NCI-H2107 treated with DMSO at 0.1 percent for 48 hours (cell line): ENCODE data around the gene FBXO15.

Experiments used
- DNase-seq: peaks from one replicate; lab custom pipeline; 2025; ENCODE audit not compliant: unreplicated experiment; lab: John Stamatoyannopoulos, UW

FBXO15 gene

DNA sequence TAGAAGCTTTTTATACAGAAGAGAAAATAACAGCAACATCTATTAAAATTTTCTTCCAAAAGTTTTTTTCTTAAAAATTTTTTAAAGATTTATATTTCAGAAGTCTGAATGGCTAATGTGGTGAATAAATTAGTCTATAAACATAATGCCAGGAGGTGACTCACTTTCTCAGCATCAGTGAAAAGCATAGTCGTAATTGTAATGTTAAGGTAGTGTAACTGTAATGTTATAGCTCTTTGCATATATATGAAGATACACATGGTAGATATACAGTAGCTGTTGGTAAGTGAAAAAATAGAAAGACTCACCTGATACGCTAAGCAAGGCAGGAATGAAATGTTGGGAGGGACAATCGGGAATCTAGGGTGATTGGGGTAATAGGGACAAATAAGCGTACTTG lies 6.2 kb upstream of the FBXO15 start:
- no peak for DNase-seq

DNA sequence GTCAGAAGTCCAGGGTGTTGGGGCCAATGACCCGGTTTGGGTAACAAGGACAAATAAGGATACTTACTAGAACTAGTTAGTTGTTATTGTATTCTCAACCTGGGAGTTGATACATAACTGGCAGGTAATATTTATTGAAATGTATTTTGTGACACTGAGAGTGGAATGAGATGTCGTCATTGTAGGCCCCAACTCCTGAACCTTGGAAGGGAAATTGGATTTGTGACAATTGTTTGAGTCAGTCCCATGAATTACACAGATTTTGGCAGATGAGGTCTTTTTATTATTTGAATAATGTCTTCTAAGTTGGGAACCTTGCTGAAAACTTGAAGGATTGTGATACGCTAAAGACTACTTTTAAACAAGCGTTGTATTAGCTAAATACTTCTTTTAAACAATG lies 5.7 kb upstream of the FBXO15 start:
- no peak for DNase-seq

DNA sequence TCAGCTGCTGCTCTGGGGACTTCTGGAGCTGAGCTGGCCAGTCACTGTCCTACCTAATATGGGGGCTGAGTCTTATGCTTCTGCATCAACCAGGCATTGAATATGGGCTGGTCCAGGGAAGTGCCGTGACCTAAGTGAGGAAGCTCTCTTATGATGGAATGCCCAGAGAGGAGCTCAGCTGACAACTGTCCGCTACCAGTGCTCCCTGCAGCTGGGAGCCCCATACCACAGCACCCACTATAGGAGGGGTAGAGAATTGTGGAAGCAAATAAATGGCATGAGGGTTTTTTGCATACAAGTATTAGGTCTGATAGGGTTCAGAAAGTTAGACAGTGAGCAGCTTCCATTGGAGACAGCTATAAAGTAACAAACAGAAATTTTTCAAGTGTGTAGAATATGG lies 5.2 kb upstream of the FBXO15 start:
- no peak for DNase-seq

DNA sequence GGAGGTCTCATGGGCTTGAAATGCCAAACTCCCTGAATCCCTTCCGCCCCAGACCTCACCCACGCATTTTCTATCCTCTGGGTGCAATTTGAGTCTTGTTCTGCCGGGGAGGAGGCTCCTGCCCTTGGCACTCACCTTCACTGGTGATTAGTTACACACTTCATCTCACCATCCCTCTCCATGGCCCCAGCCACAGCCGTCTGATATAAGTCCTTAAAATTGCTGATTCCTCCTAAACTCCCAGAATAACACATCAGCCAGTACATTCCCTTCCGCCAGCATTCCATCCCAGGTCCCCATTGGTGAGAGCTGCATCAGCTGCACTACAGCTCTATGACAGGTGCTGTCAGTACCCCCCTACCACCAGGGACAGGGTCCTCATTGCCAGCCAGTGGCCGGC lies 4.6 kb upstream of the FBXO15 start:
- no peak for DNase-seq

DNA sequence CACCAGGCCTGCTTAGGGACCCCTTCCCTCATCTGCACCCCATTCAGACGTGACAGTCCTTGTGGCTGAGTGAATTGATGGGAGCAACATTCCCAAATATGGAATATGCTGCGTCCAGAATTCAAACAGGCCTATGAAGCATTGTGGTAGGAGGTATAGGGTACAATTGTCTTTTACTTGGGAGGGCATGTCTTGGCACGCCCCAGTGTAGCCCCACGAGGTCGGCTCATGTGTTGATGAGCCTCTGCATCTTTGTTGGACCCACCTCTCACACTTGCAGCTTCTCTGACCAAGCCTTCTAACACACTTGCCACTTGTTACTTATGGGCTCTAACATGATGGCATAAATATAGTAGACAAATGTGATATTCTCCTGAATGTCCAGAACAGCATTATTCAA lies 2.2 kb upstream of the FBXO15 start:
- DNase-seq: no peak

GRCh38 chr18:74148543-74149070 lies 973 bp upstream of the FBXO15 start:
- no peak for DNase-seq

- DNase-seq: no peak
These were observed 199 bp downstream of the FBXO15 start for GRCh38 chr18:74147491-74147778.

- DNase-seq: no peak
These were observed 878 bp downstream of the FBXO15 start for GRCh38 chr18:74146756-74147155.

GRCh38 chr18:74142252-74142651 lies 5.4 kb downstream of the FBXO15 start:
- no peak for DNase-seq

- DNase-seq: peak; percentile 65
These were observed 6.0 kb downstream of the FBXO15 start for GRCh38 chr18:74141667-74142066.

- DNase-seq: no peak
These were observed 7.1 kb downstream of the FBXO15 start for GRCh38 chr18:74140582-74140981.

- no peak for DNase-seq
These were observed 7.7 kb downstream of the FBXO15 start for GRCh38 chr18:74139888-74140287.

GRCh38 chr18:74139411-74139810 lies 8.2 kb downstream of the FBXO15 start:
- DNase-seq: no peak

- DNase-seq: peak; percentile 80
These were observed 9.6 kb downstream of the FBXO15 start for GRCh38 chr18:74137920-74138538.

DNA sequence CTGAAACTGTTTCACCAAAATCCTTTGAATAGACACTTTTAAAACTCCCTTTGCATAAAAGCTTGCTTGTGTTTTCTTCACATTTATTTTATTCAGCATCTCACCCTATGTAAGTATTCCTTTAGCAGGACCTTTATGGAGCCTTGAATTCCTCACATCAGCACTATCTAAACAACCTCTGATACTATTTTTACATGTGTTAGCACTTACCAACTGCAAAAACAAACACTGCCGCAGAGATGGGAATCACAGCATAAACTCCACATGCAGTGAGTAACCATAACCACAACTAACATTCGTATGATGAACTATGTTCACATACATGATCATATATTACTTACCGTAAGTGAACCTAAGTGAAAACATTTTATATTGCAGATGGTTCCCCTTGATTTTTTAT lies 15.4 kb downstream of the FBXO15 start:
- DNase-seq: no peak

- DNase-seq: no peak
These were observed 16.5 kb downstream of the FBXO15 start for GRCh38 chr18:74131124-74131523.

- no peak for DNase-seq
These were observed 19.5 kb downstream of the FBXO15 start for GRCh38 chr18:74128159-74128558.

- no peak for DNase-seq
These were observed 20.7 kb downstream of the FBXO15 start for GRCh38 chr18:74126684-74127655.

DNA sequence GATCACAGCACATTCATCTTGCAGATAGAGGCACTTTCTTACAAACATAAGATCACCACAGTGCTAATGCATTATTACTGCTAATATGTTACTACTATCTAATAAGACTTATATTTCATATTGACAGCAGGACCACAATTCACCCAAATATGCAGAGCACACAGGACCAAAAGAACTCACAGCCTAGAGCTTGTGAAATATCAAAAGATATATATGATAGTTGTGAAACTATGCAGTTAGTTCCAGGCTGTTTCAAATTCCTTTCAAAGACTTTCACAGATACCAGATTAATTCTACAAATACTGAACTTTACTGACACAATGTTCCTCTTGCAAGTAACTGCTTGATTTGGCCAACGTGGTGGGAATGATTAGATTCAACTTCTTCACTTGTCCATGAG lies 23.0 kb downstream of the FBXO15 start:
- no peak for DNase-seq

DNA sequence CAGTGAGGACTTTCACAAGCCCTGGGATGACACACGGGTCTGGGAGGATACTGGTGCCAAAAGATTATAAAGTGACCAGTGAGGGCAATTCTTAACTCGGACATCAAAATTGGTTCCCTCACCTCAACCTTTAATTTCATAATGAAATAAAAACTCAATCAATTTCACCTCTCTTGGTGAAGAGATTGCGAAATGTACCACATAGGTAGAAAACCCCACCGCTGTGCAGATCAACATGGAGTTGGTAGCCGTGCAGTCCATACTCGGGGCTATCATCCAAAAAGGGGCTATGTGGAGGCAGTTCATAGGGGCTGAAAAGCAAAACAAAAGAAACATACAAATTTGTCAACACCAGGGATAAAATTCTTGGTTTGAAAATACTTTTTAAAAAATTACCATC lies 24.4 kb downstream of the FBXO15 start:
- no peak for DNase-seq

GRCh38 chr18:74116633-74117554 lies 30.7 kb downstream of the FBXO15 start:
- DNase-seq: peak; percentile 47
